ENCODE results near the gene C2orf68.

C2orf68 gene

DNA sequence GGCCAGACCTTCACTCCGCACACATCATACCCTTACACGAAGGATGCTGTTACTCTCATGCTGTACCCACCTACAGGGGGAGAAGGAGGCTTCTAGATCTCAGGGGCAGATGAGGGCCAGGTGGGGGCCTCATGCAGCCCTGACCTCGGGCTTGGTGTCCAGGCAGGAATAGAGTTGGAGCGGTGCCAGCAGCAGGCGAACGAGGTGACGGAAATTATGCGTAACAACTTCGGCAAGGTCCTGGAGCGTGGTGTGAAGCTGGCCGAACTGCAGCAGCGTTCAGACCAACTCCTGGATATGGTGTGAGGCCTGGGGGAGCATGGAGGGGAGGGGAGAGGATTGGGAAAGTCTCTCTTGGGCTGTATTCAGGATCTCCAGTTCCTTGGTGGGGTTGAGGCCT is 20.3 kb downstream of the C2orf68 start:
- Histone ChIP-seq H3K36me3 (peaks cover 6 to 34% (median 14%) of the 10 kb centered on the region in 11 experiments; a peak in 21 of 22 replicates), H3K27me3 (no peaks in the 10 kb centered on the region), H3K4me1 (peaks cover 60 to 83% (median 68%) of the 10 kb centered on the region in 10 experiments), H4K20me1 (peaks cover 0 to 9% (median 4%) of the 10 kb centered on the region in 11 experiments; a peak in 10 of 22 replicates), H3K27ac (peak overlapping the region in 5 of 11 experiments; percentile 53 to 95 (median 57); a peak in 6 of 22 replicates), H3K4me3 (0 out of 20 replicates have a peak overlapping the region, but pooled peaks of 1 of the 10 experiments have one; percentile 21), H3K9ac (peak overlapping the region in 2 of 11 experiments; percentile 52 to 64; a peak in 4 of 22 replicates), H3K9me3 (replicated peaks in 1 of 11) (no peaks in the 10 kb centered on the region), H3K4me2 (peak overlapping the region in 6 of 11 experiments; percentile 89 to 99 (median 97); a peak in 11 of 22 replicates)
- no peak for TF ChIP-seq Cebpa-rat (IDR thresholded peaks at IDR 0.05)

DNA sequence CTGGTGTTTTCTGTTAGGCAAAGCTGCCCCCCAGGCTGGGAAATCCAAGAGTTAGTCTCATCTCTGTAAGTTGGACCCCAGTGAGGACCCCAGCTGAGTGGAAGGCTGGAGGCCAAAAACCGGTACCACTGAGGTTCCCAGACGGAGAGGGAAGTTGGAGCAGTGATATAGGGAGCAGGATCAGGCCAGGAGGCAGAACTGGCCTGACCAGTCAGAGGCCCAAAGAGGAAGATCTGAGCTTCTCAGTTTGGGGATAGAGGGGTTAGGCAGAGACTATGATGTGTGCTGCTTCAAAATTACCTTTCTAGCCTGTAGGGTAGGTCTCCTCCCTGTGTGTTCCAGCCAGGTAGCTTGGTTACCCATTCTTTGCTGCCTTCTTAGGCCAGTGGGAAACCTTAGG is 20.9 kb downstream of the C2orf68 start:
- Histone ChIP-seq H3K36me3 (peaks cover 5 to 32% (median 13%) of the 10 kb centered on the region in 11 experiments; a peak in 16 of 22 replicates), H3K27me3 (no peaks in the 10 kb centered on the region), H3K4me3 (peak overlapping the region in 4 of 10 experiments; percentile 9 to 33 (median 21); a peak in 4 of 20 replicates), H3K4me1 (peaks cover 61 to 86% (median 68%) of the 10 kb centered on the region in 10 experiments), H3K9me3 (replicated peaks in 1 of 11) (no peaks in the 10 kb centered on the region), H4K20me1 (peaks cover 0 to 3% (median 0%) of the 10 kb centered on the region in 11 experiments; a peak in 4 of 22 replicates), H3K4me2 (peak overlapping the region; percentile 24 to 100 (median 97); a peak in 21 of 22 replicates), H3K27ac (peak overlapping the region in 9 of 11 experiments; percentile 4 to 95 (median 56); a peak in 16 of 22 replicates), H3K9ac (peak overlapping the region in 10 of 11 experiments; percentile 2 to 64 (median 41); a peak in 14 of 22 replicates)
- no peak for TF ChIP-seq Cebpa-rat (IDR thresholded peaks at IDR 0.05)

DNA sequence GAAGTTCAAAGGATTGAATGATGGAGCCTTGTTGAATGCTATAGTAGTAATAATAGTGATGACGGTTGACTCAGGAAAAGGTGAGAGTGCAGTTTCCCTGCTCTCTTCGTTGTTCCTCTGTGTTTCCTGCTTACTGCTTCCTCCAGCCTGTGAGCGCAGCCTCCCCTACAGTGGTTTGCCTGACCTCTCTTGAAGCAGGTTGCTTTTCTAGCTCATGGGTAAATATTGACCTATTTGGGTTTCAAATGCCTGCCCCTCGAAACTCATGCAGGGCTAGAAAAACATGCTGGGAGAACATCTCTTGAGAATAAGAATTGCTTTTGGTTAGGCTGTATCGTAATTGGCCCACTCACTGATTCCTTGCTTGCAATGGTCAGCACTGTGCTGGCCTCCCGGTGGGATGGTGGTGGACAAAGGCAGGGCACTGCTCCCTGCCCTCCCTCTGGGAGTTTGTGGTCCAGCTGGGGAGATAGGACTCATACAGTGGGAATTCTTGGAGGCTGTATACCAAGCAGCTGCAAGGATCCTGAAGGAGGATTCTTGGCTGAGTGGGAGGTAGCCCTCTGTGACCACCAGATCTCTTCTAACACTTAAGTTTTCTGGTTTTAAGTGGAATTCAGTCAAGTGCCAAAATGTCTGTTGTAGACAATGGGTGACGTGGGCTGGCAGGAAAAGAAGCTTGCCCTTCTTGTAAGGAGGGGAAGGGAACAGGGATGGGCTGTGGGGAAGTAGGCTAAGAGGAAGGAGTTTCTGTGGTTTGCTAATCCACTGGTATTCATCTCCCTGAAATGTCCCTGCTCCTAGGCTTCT is 21.7 kb downstream of the C2orf68 start:
- H4K20me1 ChIP-seq = no peaks in the 10 kb centered on the region
- H3K4me2 ChIP-seq = peak overlapping the region; percentile 24 to 100 (median 97); a peak in 21 of 22 replicates
- no peaks in the 10 kb centered on the region for H3K9me3 ChIP-seq (replicated peaks in 1 of 11)
- H3K27ac ChIP-seq = peak overlapping the region in 10 of 11 experiments; percentile 4 to 95 (median 56); a peak in 15 of 22 replicates
- TF ChIP-seq Cebpa-rat (IDR thresholded peaks at IDR 0.05) = no peak
- H3K36me3 ChIP-seq = peaks cover 5 to 32% (median 13%) of the 10 kb centered on the region in 11 experiments; a peak in 16 of 22 replicates
- H3K4me3 ChIP-seq = peak overlapping the region in 5 of 10 experiments; percentile 9 to 33 (median 21); a peak in 4 of 20 replicates
- peaks cover 68 to 93% (median 76%) of the 10 kb centered on the region in 10 experiments for H3K4me1 ChIP-seq
- H3K9ac ChIP-seq = peak overlapping the region in 9 of 11 experiments; percentile 2 to 64 (median 34); a peak in 11 of 22 replicates
- H3K27me3 ChIP-seq = no peaks in the 10 kb centered on the region

DNA sequence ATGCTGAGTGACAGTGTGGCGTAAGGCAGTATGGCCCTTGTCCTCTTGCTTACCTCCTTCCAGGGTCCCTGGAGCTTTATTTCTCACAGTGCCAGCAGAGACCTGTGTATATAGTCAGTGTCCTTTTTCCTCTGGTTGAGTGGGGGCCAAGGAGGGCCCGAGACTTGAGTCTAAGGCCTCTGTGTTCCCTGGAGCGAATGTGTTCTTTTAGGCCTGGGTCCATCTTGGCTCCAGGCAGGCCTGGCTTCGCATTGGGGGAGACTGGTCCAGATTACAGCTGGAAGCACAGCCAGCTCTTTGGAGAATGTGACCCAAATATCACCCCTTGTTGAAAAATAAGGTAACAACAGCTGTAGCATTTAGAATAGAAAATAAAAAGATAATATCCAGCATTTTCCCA is 22.7 kb downstream of the C2orf68 start:
- H4K20me1 ChIP-seq = no peaks in the 10 kb centered on the region
- TF ChIP-seq Cebpa-rat (IDR thresholded peaks at IDR 0.05) = no peak
- H3K9ac ChIP-seq = peak overlapping the region in 7 of 11 experiments; percentile 65 to 95 (median 69); a peak in 12 of 22 replicates
- H3K4me3 ChIP-seq = peak overlapping the region in 1 of 10 experiments; percentile 6; a peak in 1 of 20 replicates
- peak overlapping the region; percentile 89 to 100 (median 97) for H3K4me2 ChIP-seq
- H3K27me3 ChIP-seq = no peaks in the 10 kb centered on the region
- peak overlapping the region in 9 of 11 experiments; percentile 76 to 96 (median 93); a peak in 17 of 22 replicates for H3K27ac ChIP-seq
- H3K36me3 ChIP-seq = peaks cover 5 to 32% (median 13%) of the 10 kb centered on the region in 11 experiments; a peak in 16 of 22 replicates
- peaks cover 67 to 95% (median 75%) of the 10 kb centered on the region in 10 experiments for H3K4me1 ChIP-seq
- H3K9me3 ChIP-seq (replicated peaks in 1 of 11) = no peaks in the 10 kb centered on the region

DNA sequence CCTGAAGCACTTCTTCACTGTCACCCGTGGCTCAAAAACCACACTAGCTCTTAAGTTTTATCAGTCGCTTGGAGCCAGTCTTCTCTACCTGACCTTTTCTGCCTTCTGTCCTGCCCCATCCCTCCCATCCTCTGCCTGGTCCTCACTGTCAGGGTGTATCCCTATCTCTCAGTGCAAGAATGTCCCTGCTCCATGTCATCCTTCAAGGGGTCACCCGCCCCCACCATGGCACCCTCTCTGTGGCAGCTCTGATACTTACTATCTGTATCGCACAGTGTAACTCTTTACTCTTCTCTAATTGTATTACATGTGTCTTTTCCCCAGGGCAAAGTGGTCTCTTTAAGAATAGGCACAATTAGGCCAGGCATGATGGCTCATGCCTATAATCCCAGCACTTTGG is 23.2 kb downstream of the C2orf68 start:
- TF ChIP-seq Cebpa-rat (IDR thresholded peaks at IDR 0.05) = no peak
- peak overlapping the region in 5 of 10 experiments; percentile 12 to 54 (median 35); a peak in 7 of 20 replicates for H3K4me3 ChIP-seq
- peaks cover 5 to 30% (median 13%) of the 10 kb centered on the region in 11 experiments; a peak in 16 of 22 replicates for H3K36me3 ChIP-seq
- H3K9ac ChIP-seq = peak overlapping the region; percentile 58 to 95 (median 68); a peak in 19 of 22 replicates
- peak overlapping the region; percentile 89 to 100 (median 97) for H3K4me2 ChIP-seq
- H3K27ac ChIP-seq = peak overlapping the region; percentile 51 to 96 (median 85); a peak in 20 of 22 replicates
- H4K20me1 ChIP-seq = no peaks in the 10 kb centered on the region
- peaks cover 69 to 97% (median 77%) of the 10 kb centered on the region in 10 experiments for H3K4me1 ChIP-seq
- no peaks in the 10 kb centered on the region for H3K9me3 ChIP-seq (replicated peaks in 1 of 11)
- no peaks in the 10 kb centered on the region for H3K27me3 ChIP-seq

DNA sequence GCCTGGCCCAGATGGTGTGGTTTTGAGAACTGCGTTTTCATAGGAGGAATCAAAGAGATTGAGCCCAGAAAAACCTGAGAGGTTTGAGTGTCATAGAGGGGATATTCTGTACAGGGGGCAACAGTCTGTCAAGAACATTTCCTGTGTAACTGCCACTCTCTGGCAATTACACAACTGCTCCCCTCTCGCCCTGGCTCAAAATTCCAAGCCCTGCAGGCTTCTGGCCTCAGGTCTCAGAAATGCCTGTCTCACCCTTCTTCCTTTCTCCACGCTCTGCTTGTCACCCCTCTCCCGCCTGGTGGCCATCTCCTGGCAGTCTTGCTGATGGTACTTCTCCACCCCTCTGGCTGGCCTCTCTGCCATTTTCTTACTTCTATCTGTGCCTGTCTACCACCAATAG is 23.6 kb downstream of the C2orf68 start:
- no peaks in the 10 kb centered on the region for H3K27me3 ChIP-seq
- peak overlapping the region in 7 of 10 experiments; percentile 6 to 54 (median 33); a peak in 10 of 20 replicates for H3K4me3 ChIP-seq
- peaks cover 5 to 26% (median 11%) of the 10 kb centered on the region in 11 experiments; a peak in 17 of 22 replicates for H3K36me3 ChIP-seq
- no peaks in the 10 kb centered on the region for H4K20me1 ChIP-seq
- no peaks in the 10 kb centered on the region for H3K9me3 ChIP-seq (replicated peaks in 1 of 11)
- peak in 5 of 11 experiments; percentile 7 to 46 (median 34); a peak in 3 of 22 replicates for TF ChIP-seq Cebpa-rat (IDR thresholded peaks at IDR 0.05)
- H3K27ac ChIP-seq = peak overlapping the region; percentile 51 to 96 (median 85); a peak in 21 of 22 replicates
- H3K9ac ChIP-seq = peak overlapping the region; percentile 58 to 95 (median 68); a peak in 21 of 22 replicates
- peaks cover 74 to 97% (median 81%) of the 10 kb centered on the region in 10 experiments for H3K4me1 ChIP-seq
- peak overlapping the region; percentile 89 to 100 (median 97) for H3K4me2 ChIP-seq

DNA sequence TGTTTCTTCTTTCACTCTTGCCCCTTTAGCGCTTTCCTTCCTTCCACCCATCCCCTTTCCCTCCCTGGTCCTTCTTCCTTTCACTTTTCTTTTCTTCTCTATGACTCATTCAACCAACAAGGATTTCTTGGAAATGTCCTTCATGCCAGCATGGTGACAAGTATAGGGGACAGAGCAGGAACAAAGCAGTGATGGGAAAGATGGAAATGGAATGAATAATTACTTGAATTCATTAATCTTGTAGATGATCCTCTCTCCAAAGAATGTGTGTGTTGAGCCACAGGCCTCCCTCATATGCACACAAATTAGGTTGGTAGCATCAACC is 26.1 kb downstream of the C2orf68 start:
- peaks cover 0 to 16% (median 0%) of the 10 kb centered on the region in 11 experiments; a peak in 8 of 22 replicates for H3K36me3 ChIP-seq
- H4K20me1 ChIP-seq = no peaks in the 10 kb centered on the region
- H3K4me3 ChIP-seq = peak overlapping the region; percentile 53 to 84 (median 78); a peak in 18 of 20 replicates
- no peak for TF ChIP-seq Cebpa-rat (IDR thresholded peaks at IDR 0.05)
- H3K27ac ChIP-seq = peak overlapping the region in 10 of 11 experiments; percentile 73 to 96 (median 92); a peak in 20 of 22 replicates
- H3K9ac ChIP-seq = peak overlapping the region in 10 of 11 experiments; percentile 83 to 96 (median 92); a peak in 20 of 22 replicates
- H3K4me1 ChIP-seq = peaks cover 95 to 98% (median 97%) of the 10 kb centered on the region in 10 experiments
- no peaks in the 10 kb centered on the region for H3K27me3 ChIP-seq
- peak overlapping the region; percentile 89 to 100 (median 97) for H3K4me2 ChIP-seq
- H3K9me3 ChIP-seq (replicated peaks in 1 of 11) = no peaks in the 10 kb centered on the region
